Measurements from ENCODE around the gene DNAJC13. TPM values are rescaled to one million over a fixed set of nuclear protein-coding genes. Genes with fewer than 3 reads are reported as not detected.

Gene DNAJC13
- total RNA-seq, 1 experiment from 2014 or later: 18.1 TPM

DNA sequence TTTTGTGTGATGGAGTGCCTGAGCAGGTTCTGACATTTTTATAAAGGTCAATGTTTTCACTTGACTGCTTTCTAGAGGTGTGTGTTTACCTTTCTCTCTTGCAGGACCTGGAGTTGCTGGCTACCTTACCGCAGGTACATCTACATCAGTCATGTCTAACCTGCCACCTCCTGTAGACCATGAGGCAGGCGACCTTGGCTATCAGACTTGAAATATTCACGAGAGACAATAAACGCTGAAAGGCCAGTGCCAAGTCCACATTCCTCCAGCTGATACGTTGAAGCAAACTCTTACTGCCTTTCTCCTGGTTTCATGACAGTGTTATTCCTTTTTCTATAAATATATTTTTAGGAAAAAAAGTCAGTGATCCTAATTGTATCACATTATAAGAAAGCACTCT, 120.8 kb downstream of the DNAJC13 start:
- Mint-ChIP-seq H3K4me1 (peaks cover 5 to 8% of the 10 kb centered on the region in 2 experiments), H3K9me3 (no peaks in the 10 kb centered on the region), H3K4me3 (no peak overlapping the region), H3K36me3 (ENCODE audit: insufficient read depth in 1 of 3, low read depth in 3 of 3) (peaks cover 3 to 27% (median 20%) of the 10 kb centered on the region in 3 experiments; a peak in 5 of 7 replicates), H3K27me3 (ENCODE audit: low read depth) (no peaks in the 10 kb centered on the region), H3K27ac (peak overlapping the region in 1 of 3 experiments; percentile 82; a peak in 1 of 7 replicates)
- Histone ChIP-seq H3K9ac (ENCODE audit: extremely low read depth, insufficient read length, low read length) (no peak overlapping the region), H3K79me1 (ENCODE audit: insufficient read depth, low read depth, low read length, poor library complexity, severe bottlenecking) (no peaks in the 10 kb centered on the region), H2AFZ (ENCODE audit: low read length) (no peak overlapping the region), H2BK120ac (ENCODE audit: low read depth, low read length, poor library complexity, severe bottlenecking) (no peak overlapping the region), H3K27ac (ENCODE audit: insufficient read length, low read depth, low read length) (no peak overlapping the region), H2BK5ac (ENCODE audit: insufficient read length, low read length) (no peak overlapping the region), H4K20me1 (ENCODE audit: control insufficient read depth, insufficient read depth, insufficient read length) (no peaks in the 10 kb centered on the region), H3T11ph (ENCODE audit: low read length) (no peak overlapping the region), H3K27me3 (ENCODE audit: insufficient read depth, low read length) (no peaks in the 10 kb centered on the region), H3K23me2 (ENCODE audit: insufficient read length, low read depth, low read length, poor library complexity, severe bottlenecking) (no peaks in the 10 kb centered on the region), H2BK20ac (ENCODE audit: low read depth, low read length, poor library complexity, severe bottlenecking) (no peak overlapping the region), H3K18ac (ENCODE audit: insufficient read length, low read depth, low read length) (no peak overlapping the region), H3K56ac (ENCODE audit: insufficient read length, low read depth, low read length) (no peak overlapping the region), H3K14ac (ENCODE audit: insufficient read depth, low read length) (no peak overlapping the region), H2AK5ac (ENCODE audit: insufficient read length, low read length) (no peak overlapping the region), H4K8ac (replicated peaks; ENCODE audit: insufficient read length, low read depth, low read length) (no peak overlapping the region), H4K91ac (ENCODE audit: insufficient read length, low read depth, low read length) (no peak overlapping the region), H3K23ac (ENCODE audit: insufficient read length, low read depth, low read length) (no peak overlapping the region), H3K4ac (ENCODE audit: low read depth, low read length) (no peak overlapping the region), H3K4me1 (ENCODE audit: insufficient read depth, low read length) (no peaks in the 10 kb centered on the region), H3K9me3 (ENCODE audit: control insufficient read depth, low read depth, low read length) (no peaks in the 10 kb centered on the region), H4K5ac (ENCODE audit: insufficient read length, low read depth, low read length) (no peak overlapping the region), H2BK15ac (ENCODE audit: low read depth, low read length) (no peak overlapping the region), H3K4me2 (ENCODE audit: insufficient read depth, insufficient read length, low read length) (no peak overlapping the region), H3K79me2 (ENCODE audit: insufficient read depth, low read length) (no peaks in the 10 kb centered on the region), H2BK12ac (ENCODE audit: insufficient read length, low read depth, low read length) (no peak overlapping the region)
- no peak for DNase-seq
- no CpG with 5 or more reads among the region's 5 CpGs for WGBS (ENCODE audit: extremely low coverage, insufficient read length, low lambda C conversion rate)
- TF ChIP-seq, protein P1, sequence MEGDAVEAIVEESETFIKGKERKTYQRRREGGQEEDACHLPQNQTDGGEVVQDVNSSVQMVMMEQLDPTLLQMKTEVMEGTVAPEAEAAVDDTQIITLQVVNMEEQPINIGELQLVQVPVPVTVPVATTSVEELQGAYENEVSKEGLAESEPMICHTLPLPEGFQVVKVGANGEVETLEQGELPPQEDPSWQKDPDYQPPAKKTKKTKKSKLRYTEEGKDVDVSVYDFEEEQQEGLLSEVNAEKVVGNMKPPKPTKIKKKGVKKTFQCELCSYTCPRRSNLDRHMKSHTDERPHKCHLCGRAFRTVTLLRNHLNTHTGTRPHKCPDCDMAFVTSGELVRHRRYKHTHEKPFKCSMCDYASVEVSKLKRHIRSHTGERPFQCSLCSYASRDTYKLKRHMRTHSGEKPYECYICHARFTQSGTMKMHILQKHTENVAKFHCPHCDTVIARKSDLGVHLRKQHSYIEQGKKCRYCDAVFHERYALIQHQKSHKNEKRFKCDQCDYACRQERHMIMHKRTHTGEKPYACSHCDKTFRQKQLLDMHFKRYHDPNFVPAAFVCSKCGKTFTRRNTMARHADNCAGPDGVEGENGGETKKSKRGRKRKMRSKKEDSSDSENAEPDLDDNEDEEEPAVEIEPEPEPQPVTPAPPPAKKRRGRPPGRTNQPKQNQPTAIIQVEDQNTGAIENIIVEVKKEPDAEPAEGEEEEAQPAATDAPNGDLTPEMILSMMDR (conservative IDR thresholded peaks at IDR 0.05): no peak
